Measurements from ENCODE around the gene BAAT.

DNA sequence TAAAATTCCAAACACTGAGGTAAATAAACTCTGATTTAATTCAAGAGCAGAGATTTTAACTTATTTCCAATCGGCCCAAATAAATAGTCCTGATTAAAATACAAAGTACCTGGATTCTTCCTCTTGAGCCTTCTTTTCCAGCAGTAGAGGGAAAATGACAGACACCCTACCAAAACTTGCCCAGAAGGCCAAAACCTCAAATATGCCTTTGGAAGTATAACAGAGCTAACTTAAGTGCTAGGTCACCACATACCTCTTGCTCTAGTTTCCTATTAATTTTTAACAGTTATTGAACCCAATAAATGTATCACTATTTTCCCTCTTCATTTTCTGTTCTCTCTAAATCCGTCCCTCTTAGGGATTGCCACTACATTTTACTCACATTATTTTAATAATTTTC, 1.4 kb downstream of the BAAT start:
- TF ChIP-seq, protein P1, sequence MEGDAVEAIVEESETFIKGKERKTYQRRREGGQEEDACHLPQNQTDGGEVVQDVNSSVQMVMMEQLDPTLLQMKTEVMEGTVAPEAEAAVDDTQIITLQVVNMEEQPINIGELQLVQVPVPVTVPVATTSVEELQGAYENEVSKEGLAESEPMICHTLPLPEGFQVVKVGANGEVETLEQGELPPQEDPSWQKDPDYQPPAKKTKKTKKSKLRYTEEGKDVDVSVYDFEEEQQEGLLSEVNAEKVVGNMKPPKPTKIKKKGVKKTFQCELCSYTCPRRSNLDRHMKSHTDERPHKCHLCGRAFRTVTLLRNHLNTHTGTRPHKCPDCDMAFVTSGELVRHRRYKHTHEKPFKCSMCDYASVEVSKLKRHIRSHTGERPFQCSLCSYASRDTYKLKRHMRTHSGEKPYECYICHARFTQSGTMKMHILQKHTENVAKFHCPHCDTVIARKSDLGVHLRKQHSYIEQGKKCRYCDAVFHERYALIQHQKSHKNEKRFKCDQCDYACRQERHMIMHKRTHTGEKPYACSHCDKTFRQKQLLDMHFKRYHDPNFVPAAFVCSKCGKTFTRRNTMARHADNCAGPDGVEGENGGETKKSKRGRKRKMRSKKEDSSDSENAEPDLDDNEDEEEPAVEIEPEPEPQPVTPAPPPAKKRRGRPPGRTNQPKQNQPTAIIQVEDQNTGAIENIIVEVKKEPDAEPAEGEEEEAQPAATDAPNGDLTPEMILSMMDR (conservative IDR thresholded peaks at IDR 0.05; ENCODE audit: low read depth, low read length), result no peak
- no peak for TF ChIP-seq FOS (IDR thresholded peaks at IDR 0.05; ENCODE audit: low read depth, low read length)
- no peak for TF ChIP-seq POLR2A (IDR thresholded peaks at IDR 0.05; ENCODE audit: low read depth, low read length)
- TF ChIP-seq RFX5 (IDR thresholded peaks at IDR 0.05; ENCODE audit: low read depth, low read length), result no peak
- TF ChIP-seq MAFK (IDR thresholded peaks at IDR 0.05; ENCODE audit: low read depth, low read length), result no peak
- no peak for TF ChIP-seq CEBPB (IDR thresholded peaks at IDR 0.05; ENCODE audit: low read depth, low read length)
- TF ChIP-seq, protein P2, sequence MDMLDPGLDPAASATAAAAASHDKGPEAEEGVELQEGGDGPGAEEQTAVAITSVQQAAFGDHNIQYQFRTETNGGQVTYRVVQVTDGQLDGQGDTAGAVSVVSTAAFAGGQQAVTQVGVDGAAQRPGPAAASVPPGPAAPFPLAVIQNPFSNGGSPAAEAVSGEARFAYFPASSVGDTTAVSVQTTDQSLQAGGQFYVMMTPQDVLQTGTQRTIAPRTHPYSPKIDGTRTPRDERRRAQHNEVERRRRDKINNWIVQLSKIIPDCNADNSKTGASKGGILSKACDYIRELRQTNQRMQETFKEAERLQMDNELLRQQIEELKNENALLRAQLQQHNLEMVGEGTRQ (IDR thresholded peaks at IDR 0.05; ENCODE audit: low read depth, low read length), result no peak
- TF ChIP-seq CHD1 (IDR thresholded peaks at IDR 0.05; ENCODE audit: low read depth, low read length), result no peak
- no peak for TF ChIP-seq RCOR1 (IDR thresholded peaks at IDR 0.05; ENCODE audit: insufficient replicate concordance, low read length)
- no peak for TF ChIP-seq RAD21 (IDR thresholded peaks at IDR 0.05; ENCODE audit: low read length)

Measured in IMR-90 (cell line).